Measurements from ENCODE around the gene CCDC146. TPM values are rescaled to one million over a fixed set of nuclear protein-coding genes. Genes with fewer than 3 reads are reported as not detected.

CCDC146 gene
- polyA plus RNA-seq, 3 donors: 0.08 to 7.2 (median 0.40) TPM

DNA sequence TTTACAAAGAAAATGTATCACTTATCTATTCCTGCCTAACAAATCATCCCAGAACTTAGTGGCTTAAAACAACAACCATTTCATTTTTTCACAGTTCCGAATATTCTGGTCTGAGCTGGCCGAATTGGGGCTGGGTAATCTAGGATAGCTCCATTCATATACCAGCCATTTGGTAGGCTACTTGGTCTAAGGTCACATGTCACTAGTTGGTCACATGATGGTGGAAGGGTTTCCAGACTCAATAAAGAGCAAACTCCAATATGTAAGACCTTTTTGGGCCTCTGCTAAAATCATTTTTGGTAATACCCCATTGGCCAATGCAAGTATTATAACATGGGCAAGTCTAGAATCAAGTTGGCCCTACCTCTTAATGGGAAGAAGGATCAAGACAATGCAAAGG is 132.5 kb downstream of the CCDC146 start:
- H3K4me3 ChIP-seq (replicated peaks in 1 of 3; ENCODE audit: low read depth in 2 of 3, low read length in 3 of 3): no peak overlapping the region
- no peaks in the 10 kb centered on the region for H3K79me2 ChIP-seq (ENCODE audit: insufficient read depth, low read length)
- Mint-ChIP-seq H3K4me3 (no peak overlapping the region), H3K9me3 (no peaks in the 10 kb centered on the region), H3K27ac (no peak overlapping the region), H3K36me3 (peaks cover 0 to 2% of the 10 kb centered on the region in 2 donors), H3K4me1 (peaks cover 12% of the 10 kb centered on the region), H3K27me3 (ENCODE audit: low read depth in 3 of 3) (peaks cover 0 to 3% (median 0%) of the 10 kb centered on the region in 3 donors)
- peaks cover 0 to 2% of the 10 kb centered on the region in 2 donors for H3K27me3 ChIP-seq (ENCODE audit: control insufficient read depth in 2 of 2, insufficient read depth in 2 of 2, low read length in 2 of 2)
- intact Hi-C loops (cut with micrococcal nuclease): no loop called here
- H3K4me1 ChIP-seq (ENCODE audit: control insufficient read depth in 1 of 2, insufficient read depth in 2 of 2, low read length in 2 of 2): peaks cover 0 to 7% of the 10 kb centered on the region in 2 donors
- H4K20me1 ChIP-seq (ENCODE audit: insufficient read depth, low read length): no peaks in the 10 kb centered on the region
- H3K9me3 ChIP-seq (replicated peaks in 1 of 2; ENCODE audit: control insufficient read depth in 1 of 2, insufficient read depth in 1 of 2, low read length in 2 of 2): no peaks in the 10 kb centered on the region
- no CpG with 5 or more reads among the region's 2 CpGs for WGBS (ENCODE audit: insufficient coverage)
- H3K36me3 ChIP-seq (replicated peaks in 1 of 2; ENCODE audit: control insufficient read depth in 1 of 2, insufficient read depth in 2 of 2, low read length in 2 of 2): no peaks in the 10 kb centered on the region
- DNase-seq: no peak
- H2AFZ ChIP-seq (ENCODE audit: insufficient read depth, low read depth, low read length, poor library complexity, severe bottlenecking): no peak overlapping the region
- TF ChIP-seq, protein P1, sequence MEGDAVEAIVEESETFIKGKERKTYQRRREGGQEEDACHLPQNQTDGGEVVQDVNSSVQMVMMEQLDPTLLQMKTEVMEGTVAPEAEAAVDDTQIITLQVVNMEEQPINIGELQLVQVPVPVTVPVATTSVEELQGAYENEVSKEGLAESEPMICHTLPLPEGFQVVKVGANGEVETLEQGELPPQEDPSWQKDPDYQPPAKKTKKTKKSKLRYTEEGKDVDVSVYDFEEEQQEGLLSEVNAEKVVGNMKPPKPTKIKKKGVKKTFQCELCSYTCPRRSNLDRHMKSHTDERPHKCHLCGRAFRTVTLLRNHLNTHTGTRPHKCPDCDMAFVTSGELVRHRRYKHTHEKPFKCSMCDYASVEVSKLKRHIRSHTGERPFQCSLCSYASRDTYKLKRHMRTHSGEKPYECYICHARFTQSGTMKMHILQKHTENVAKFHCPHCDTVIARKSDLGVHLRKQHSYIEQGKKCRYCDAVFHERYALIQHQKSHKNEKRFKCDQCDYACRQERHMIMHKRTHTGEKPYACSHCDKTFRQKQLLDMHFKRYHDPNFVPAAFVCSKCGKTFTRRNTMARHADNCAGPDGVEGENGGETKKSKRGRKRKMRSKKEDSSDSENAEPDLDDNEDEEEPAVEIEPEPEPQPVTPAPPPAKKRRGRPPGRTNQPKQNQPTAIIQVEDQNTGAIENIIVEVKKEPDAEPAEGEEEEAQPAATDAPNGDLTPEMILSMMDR (IDR thresholded peaks at IDR 0.05): no peak
- no peak overlapping the region for H3K9ac ChIP-seq (ENCODE audit: insufficient read depth, low read length, poor library complexity, severe bottlenecking)
- H3K4me2 ChIP-seq (replicated peaks; ENCODE audit: extremely low read depth, low read length, poor library complexity, severe bottlenecking): no peak overlapping the region
- H3K27ac ChIP-seq (ENCODE audit: low read depth in 1 of 2, low read length in 2 of 2): no peak overlapping the region

DNA sequence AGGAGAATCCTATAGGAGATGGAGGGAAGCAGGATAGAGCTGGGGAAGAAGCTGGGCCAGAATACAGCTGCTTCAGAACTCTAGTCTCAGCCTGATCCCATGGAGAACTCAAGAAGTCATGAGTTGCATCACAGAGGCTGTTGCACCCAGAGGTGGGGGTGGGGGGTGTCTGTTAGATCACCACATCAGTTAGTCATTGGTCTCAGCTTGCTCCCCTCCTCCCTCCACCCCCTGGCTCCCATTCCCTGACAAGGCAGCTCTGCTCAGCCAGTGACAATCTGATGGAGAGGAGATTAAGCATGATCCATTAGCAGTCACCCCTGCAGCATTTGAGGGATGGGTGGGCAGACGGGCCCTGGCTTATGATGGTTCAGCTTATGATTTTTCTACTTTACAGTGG is 135.6 kb downstream of the CCDC146 start:
- Mint-ChIP-seq H3K4me3 (no peak overlapping the region), H3K4me1 (peaks cover 18% of the 10 kb centered on the region), H3K27ac (peak overlapping the region in 1 of 7 donors; percentile 14), H3K9me3 (no peaks in the 10 kb centered on the region), H3K27me3 (ENCODE audit: low read depth in 3 of 3) (peaks cover 0 to 3% (median 0%) of the 10 kb centered on the region in 3 donors), H3K36me3 (no peaks in the 10 kb centered on the region)
- TF ChIP-seq, protein P1 (IDR thresholded peaks at IDR 0.05): no peak
- WGBS (ENCODE audit: insufficient coverage): no CpG with 5 or more reads among the region's 1 CpG
- Histone ChIP-seq H3K79me2 (ENCODE audit: insufficient read depth, low read length) (no peaks in the 10 kb centered on the region), H3K4me1 (ENCODE audit: control insufficient read depth in 1 of 2, insufficient read depth in 2 of 2, low read length in 2 of 2) (peaks cover 11 to 14% of the 10 kb centered on the region in 2 donors), H3K4me3 (replicated peaks in 1 of 3; ENCODE audit: low read depth in 2 of 3, low read length in 3 of 3) (no peak overlapping the region), H3K9ac (ENCODE audit: insufficient read depth, low read length, poor library complexity, severe bottlenecking) (no peak overlapping the region), H3K27me3 (ENCODE audit: control insufficient read depth in 2 of 2, insufficient read depth in 2 of 2, low read length in 2 of 2) (peaks cover 0 to 2% of the 10 kb centered on the region in 2 donors), H3K27ac (ENCODE audit: low read depth in 1 of 2, low read length in 2 of 2) (no peak overlapping the region), H4K20me1 (ENCODE audit: insufficient read depth, low read length) (no peaks in the 10 kb centered on the region), H2AFZ (ENCODE audit: insufficient read depth, low read depth, low read length, poor library complexity, severe bottlenecking) (no peak overlapping the region), H3K4me2 (replicated peaks; ENCODE audit: extremely low read depth, low read length, poor library complexity, severe bottlenecking) (no peak overlapping the region), H3K36me3 (replicated peaks in 1 of 2; ENCODE audit: control insufficient read depth in 1 of 2, insufficient read depth in 2 of 2, low read length in 2 of 2) (no peaks in the 10 kb centered on the region), H3K9me3 (replicated peaks in 1 of 2; ENCODE audit: control insufficient read depth in 1 of 2, insufficient read depth in 1 of 2, low read length in 2 of 2) (no peaks in the 10 kb centered on the region)
- intact Hi-C loops (cut with micrococcal nuclease): no loop called here
- peak in 1 of 3 donors; percentile 54 for DNase-seq
